HG03175 (cell line): ENCODE data around the gene TECR.
A peak's percentile ranks its signal among the peaks of the same experiment; 100 is the strongest.
"Not testable (repeated sequence)": the region's sequence is repeated elsewhere in the genome, so short reads cannot be mapped to it uniquely, and the experiment has no call there.

Experiments used
- ATAC-seq: cut with Tn5 transposase; IDR thresholded peaks from one replicate; pipeline ENCODE4 v1.9.1; 2021; ENCODE audit warnings: mild to moderate bottlenecking, moderate library complexity; ENCODE audit not compliant: unreplicated experiment

TECR gene, protein sequence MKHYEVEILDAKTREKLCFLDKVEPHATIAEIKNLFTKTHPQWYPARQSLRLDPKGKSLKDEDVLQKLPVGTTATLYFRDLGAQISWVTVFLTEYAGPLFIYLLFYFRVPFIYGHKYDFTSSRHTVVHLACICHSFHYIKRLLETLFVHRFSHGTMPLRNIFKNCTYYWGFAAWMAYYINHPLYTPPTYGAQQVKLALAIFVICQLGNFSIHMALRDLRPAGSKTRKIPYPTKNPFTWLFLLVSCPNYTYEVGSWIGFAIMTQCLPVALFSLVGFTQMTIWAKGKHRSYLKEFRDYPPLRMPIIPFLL

DNA sequence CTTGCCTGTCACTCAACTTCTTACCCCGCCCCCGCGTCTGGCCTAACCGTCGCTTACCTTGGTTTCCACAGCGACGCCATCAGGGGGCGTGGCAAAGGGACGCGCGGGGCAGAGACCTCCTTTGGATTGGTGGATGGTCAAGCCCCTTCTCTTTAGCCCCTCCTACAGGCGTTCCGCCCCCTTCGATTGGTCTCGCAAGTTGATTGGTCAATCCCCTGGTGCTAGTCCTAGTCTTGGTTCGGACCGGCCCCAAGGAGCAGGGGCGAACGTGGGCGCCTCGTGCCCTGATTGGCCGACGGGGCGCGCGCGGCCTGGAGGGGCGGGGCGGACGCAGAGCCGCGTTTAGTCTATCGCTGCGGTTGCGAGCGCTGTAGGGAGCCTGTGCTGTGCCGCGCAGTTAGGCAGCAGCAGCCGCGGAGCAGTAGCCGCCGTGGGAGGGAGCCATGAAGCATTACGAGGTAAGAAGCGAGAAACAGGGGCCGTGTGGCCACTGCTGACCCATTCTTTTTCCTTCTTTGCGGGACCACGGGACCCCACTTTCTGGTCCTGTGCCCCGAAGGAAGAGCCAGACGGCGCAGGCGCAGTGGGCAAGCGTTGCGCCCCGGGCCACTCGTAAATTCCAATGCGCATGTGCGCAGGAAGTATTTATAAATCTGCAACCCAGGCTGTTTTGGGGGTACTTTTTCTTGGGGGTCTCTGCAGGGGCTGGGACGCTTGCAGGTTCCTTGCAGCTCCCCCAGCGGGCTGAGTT, at the start of gene TECR:
Gene TECR (plus strand): TSS at position 341 of the 751 bp plus-strand sequence. CDS start 103 bp downstream, at position 444.
- peak; percentile 97 for ATAC-seq

DNA sequence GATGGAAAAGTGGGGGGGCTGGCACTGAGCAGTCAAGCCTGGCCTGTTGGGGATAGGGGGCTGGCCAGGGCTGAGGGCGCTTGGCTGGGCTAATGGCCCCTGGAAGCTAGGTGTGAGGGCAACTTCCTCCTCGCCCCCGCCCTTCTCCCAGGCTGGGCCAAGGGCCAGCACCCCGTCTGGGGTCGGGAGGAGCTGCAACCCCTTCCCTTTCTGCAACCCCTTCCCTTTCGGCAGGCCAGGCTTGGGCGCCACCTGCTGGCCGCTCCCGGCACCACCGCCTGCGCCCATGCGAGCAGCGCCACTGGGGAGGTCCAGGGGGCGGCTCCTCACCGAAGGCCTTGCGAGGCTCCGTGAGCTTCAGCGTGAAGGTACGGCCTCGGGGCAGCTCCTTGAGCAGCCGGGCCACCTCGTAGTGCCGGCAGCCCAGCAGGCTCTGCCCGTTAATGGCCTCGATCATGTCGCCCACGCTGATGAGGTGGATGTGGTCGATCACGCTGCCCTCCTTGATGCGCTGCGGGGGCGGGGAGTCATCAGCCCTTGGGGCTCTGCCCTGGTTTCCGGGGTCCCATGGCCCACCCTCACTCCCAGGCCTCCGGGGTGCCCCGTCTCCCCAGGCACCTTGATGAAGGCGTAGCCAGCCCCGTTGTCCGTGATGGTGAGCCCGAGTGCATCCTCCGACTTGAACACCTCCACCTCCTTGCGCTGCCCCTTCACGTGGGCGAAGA, 49.3 kb upstream of the TECR start:
- ATAC-seq: no peak

DNA sequence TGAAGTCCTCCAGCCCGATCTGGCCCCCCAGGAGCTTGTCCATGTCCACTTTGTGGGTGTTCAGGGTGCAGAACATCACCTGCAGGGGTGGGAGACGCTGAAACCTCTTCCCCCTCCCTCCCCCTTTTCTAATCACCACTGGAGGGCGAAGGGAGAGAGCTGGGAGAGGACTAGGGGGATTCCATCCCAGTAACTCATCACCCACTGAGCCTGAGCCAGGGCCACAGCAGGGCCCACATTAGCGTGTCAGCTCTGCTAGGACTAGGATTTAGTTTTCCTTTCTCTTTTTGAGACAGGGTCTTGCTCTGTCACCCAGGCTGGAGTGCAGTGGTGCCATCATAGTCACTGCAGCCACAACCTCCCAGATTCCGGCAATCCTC, 48.7 kb upstream of the TECR start:
- ATAC-seq: no peak

DNA sequence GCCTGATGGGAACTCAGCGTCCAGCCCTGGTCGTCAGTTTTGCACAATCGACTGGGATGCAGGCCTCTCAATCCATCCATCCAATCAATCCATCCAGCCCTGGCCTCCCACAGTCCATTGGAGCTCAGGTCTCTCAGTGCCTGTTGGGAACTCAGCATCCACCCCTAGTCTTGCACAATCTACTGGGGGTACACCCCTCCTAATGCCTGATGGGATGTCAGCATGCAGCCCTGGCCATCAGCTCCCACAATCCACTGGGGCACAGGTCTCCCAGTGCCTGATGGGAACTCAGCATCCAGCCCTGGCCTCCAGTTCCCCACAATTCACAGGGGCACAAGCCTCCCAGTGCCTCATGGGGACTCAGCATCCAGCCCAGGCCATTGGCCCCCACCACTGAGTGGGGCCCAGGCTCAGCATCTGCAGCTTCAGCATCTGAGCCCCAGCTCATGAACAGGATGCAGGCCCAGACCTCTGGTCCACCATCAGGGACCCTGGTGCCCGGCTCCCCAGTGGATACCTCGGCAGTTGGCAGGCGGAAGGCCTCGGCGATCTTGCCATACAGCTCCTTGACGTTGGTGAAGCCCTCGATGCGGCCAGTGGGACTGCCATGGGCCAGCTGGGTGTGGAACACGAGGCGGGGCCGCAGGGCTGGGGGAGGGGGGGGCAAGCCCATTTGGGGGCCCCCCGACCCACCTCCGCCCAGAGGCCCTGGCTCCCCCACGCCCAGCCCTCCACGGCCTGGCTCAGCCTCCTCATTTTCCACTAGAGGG, 47.0 kb upstream of the TECR start:
- no peak for ATAC-seq

DNA sequence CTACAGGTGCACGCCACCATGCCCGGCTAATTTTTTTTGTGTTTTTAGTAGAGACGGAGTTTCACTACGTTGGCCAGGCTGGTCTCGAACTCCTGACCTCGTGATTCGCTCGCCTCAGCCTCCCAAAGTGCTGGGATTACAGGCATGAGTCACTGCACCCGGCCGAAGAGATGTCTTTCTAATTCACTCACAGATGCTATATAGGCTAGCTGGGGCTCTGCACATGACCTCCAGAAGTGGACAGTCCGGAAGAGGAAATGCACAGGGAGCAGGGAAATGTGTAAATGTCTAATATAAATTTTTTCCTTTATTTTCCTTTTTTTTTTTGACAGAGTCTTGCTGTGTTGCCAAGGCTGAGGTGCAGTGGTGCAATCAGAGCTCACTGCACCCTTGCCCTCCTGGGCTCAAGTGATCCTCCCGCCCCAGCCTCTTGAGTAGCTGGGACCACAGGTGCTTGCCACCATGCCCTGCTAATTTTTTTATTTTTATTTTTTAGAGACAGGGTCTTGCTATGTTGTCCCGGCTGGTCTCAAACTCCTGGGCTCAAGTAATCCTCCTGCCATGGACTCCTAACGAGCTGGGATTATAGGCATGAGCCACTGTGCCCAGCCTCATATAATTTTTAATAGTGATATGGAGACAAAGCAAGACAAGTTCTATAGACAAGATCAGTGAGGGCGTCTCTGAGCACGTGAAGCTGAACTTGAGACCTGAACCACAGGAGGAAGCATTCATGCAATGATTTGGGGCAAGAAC, 41.8 kb upstream of the TECR start:
- no peak for ATAC-seq

DNA sequence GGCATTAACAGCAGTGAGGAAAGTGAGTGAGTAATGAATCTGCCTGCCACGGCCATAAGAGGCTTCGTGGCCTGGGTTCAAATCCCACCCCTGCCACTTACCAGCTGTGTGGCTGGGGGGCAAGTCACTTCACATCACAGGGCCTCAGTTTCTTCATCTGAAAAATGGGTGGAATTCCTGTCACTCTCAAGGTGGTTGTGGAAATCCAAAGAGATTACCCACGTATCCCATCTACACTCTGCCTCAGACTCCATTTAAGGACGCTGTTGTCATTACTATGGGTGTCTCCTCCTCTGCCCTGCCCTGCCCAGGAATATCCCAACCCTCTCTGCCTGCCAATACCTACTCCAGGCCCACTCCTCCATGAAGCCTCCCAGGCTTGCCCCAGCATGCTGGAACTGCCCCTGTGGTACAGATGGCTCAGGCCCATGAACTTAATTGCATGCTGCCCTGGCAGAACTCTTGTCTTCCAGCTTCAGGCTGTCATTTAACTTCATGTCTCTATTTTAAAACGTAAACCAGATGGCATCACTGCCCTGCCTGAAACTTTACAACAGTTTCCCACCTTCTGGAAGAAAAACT, 36.5 kb upstream of the TECR start:
- ATAC-seq: no peak

DNA sequence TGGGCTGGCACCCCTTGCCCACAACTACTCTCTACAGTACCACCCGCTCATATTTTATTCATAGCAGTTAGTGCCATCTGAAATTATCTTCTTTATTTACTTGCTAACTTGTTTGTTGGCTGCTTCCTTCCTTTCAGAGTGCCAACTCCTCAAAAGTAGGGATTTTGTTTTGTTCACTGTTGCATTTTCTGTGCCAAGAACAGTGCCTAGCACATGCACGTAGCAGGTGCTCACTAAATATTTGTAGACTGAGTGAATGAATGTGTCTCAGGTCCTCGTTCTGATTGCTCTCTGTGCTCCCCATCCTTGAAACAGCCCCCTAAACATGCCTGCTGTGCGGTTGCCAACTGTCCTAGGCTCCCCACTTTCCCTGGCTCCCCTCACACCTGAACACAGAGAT, 35.0 kb upstream of the TECR start:
- no peak for ATAC-seq

DNA sequence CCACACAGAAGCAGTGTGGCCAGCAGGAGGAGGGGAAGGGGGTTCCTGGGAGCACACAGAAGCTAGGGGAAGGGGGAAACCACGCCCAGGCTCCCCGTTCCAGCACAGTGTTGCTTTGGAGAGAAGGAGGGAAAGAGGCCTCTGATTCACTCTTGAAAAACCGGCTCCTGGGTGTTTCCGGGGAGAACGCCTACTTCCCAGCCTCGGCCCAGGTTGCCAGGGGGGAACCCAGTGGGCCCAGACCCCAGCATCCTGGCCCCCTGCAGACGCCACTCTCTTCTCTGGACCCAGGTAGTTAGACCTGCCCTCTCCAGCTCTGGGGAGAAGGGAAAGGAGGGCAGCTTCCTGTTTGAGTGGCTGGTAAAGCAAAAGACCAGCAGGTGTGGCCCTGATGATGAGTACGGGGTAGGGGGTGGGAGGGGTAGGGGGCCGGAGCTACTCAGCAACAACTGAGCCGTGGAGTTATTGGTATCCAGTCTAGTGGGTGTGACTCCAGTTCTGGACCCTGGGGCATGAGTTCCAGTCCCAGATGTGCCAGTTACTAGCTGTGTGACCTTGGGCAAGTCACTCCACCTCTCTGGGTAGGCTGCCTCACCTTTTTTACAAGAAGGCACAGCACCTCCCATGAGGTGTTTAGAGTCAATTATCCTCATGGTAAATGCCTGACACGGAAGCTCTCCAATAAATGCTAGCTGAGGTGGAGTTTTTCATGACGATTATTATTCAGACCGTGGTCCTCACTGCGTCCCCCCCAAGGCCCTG, 34.3 kb upstream of the TECR start:
- no peak for ATAC-seq

GRCh38 chr19:14495672-14496028, 33.7 kb upstream of the TECR start:
- ATAC-seq: no peak

GRCh38 chr19:14496029-14496833, 33.2 kb upstream of the TECR start, which contains the start of gene GIPC1:
TSS of gene GIPC1 (minus strand) at chr19:14496127. CDS start at chr19:14482976, 13,151 bp downstream.
- ATAC-seq: peak; percentile 79

- no peak for ATAC-seq
Observed at GRCh38 chr19:14496834-14497227, 32.6 kb upstream of the TECR start.

GRCh38 chr19:14497228-14497921, 32.0 kb upstream of the TECR start:
- no peak for ATAC-seq

DNA sequence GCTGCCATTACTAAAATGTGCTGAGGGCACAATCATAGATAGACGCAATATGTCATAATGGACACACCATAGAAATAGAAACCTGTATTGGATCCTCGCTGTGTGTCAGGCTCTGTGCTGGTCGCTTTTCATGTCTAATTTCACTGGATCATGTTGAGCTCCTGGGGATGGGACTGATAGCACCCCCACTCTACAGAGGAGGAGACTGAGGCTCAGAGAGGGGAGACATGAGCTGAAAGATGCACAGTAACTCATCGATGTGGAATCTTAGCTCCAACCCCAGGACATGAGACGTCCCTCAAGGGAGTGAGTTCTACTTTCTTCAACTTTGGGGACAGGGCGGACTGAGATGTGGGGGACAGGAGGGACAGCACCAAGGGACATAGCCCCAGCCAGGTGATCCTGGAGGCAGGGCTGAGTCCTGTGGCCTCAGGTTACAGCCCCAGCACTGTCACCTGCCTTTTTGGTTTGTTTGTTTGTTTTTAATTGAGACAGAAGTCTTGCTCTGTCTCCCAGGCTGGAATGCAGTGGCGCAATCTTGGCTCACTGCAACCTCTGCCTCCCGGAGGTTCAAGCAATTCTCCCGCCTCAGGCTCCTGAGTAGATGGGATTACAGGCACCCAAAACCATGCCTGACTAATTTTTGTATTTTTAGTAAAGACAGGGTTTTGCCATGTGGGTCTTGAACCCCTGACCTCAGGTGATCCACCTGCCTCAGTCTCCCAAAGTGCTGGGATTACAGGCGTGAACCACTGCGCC, 26.9 kb upstream of the TECR start:
- ATAC-seq: no peak

GRCh38 chr19:14503285-14503684, 26.1 kb upstream of the TECR start:
- ATAC-seq: no peak

GRCh38 chr19:14504575-14504974, 24.8 kb upstream of the TECR start:
- not testable (repeated sequence) for ATAC-seq

GRCh38 chr19:14505488-14506239, 23.7 kb upstream of the TECR start:
- no peak for ATAC-seq
